Upper lobe of left lung (tissue), 4 donors: ENCODE data around the gene SLC8A2.

Experiments used
- CTCF ChIP-seq, 6 experiments: fragments of 450-650 bp in 4 of 6; fragments of 200-600 bp in 2 of 6; sonication (generic) in 2 of 6; IDR thresholded peaks; one replicate each; pipeline ENCODE4 v1.5.1; 2016 to 2019; ENCODE audit warnings: antibody characterized with exemption in 6 of 6
- EP300 ChIP-seq, 4 donors: sonication (generic); formaldehyde crosslinking; IDR thresholded peaks; one replicate each; pipeline ENCODE4 v1.5.1; 2017; ENCODE audit warnings: antibody characterized with exemption in 4 of 4, control low read depth in 2 of 4

- TF ChIP-seq CTCF (IDR thresholded peaks at IDR 0.05) (no peak), EP300 (IDR thresholded peaks at IDR 0.05) (no peak)
Observed at GRCh38 chr19:47461876-47462275, 9.8 kb downstream of the SLC8A2 start.
